Measurements from ENCODE around the gene RAB26.

Gene RAB26

GRCh38 chr16:2149630-2150417, 1.4 kb downstream of the RAB26 start:
- peak overlapping the region; percentile 37 for H3K4me3 ChIP-seq (ENCODE audit: low read depth, low read length)
- in situ Hi-C loops (cut with HindIII; ENCODE audit: low sequenced_read_pairs) = no loop called here
- DNase-seq (ENCODE audit: low read depth) = no peak
- TF ChIP-seq, protein P1, sequence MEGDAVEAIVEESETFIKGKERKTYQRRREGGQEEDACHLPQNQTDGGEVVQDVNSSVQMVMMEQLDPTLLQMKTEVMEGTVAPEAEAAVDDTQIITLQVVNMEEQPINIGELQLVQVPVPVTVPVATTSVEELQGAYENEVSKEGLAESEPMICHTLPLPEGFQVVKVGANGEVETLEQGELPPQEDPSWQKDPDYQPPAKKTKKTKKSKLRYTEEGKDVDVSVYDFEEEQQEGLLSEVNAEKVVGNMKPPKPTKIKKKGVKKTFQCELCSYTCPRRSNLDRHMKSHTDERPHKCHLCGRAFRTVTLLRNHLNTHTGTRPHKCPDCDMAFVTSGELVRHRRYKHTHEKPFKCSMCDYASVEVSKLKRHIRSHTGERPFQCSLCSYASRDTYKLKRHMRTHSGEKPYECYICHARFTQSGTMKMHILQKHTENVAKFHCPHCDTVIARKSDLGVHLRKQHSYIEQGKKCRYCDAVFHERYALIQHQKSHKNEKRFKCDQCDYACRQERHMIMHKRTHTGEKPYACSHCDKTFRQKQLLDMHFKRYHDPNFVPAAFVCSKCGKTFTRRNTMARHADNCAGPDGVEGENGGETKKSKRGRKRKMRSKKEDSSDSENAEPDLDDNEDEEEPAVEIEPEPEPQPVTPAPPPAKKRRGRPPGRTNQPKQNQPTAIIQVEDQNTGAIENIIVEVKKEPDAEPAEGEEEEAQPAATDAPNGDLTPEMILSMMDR (IDR thresholded peaks at IDR 0.05; ENCODE audit: low read depth, low read length, missing control alignments) = no peak

DNA sequence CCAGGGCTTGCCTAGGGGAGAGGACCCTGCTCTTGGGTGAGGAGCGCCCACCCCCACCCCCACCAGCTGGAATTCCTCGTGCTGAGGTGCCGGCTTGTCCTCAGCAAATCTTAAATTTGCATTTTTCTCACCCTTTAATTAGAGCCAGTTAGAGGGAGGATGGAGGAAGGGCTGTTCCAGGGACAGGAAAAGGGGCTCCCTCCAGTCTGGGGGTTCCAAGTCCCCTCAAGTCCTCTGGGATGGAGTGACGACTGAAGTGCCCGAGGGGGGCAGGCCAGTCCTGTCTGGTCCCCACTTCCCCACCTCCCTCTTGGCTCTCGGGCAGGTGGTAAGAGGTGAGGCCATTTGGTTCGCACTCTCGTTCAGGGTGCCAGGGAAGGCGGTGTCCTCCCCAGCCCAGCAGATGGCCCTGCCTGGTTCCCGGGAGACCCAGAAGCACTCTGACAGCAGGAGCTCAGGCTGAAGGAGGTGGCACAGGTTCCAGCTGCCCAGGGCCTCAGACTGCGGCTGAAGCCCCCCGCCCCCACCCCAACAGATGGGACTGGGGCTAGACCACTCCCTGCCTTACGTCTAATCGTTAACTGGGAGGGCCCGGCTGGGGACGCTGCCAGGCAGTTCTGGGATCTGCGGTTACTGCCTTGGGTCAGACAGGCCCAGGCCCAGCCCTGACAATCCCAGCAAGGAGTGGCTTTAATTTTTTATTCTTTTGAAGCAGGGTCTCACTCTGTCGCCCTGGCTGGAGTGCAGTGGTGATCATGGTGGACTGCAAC, 2.2 kb downstream of the RAB26 start:
- TF ChIP-seq, protein P1 (IDR thresholded peaks at IDR 0.05; ENCODE audit: low read depth, low read length, missing control alignments) = no peak
- H3K4me3 ChIP-seq (ENCODE audit: low read depth, low read length) = peak overlapping the region; percentile 7
- no peak for DNase-seq (ENCODE audit: low read depth)
- in situ Hi-C loops (cut with HindIII; ENCODE audit: low sequenced_read_pairs) = no loop called here

- no peak for DNase-seq (ENCODE audit: low read depth)
- TF ChIP-seq, protein P1 (IDR thresholded peaks at IDR 0.05; ENCODE audit: low read depth, low read length, missing control alignments) = no peak
- in situ Hi-C loops (cut with HindIII; ENCODE audit: low sequenced_read_pairs) = no loop called here
- H3K4me3 ChIP-seq (ENCODE audit: low read depth, low read length) = peak overlapping the region; percentile 7
Measured at GRCh38 chr16:2151188-2152091, 3.0 kb downstream of the RAB26 start.

DNA sequence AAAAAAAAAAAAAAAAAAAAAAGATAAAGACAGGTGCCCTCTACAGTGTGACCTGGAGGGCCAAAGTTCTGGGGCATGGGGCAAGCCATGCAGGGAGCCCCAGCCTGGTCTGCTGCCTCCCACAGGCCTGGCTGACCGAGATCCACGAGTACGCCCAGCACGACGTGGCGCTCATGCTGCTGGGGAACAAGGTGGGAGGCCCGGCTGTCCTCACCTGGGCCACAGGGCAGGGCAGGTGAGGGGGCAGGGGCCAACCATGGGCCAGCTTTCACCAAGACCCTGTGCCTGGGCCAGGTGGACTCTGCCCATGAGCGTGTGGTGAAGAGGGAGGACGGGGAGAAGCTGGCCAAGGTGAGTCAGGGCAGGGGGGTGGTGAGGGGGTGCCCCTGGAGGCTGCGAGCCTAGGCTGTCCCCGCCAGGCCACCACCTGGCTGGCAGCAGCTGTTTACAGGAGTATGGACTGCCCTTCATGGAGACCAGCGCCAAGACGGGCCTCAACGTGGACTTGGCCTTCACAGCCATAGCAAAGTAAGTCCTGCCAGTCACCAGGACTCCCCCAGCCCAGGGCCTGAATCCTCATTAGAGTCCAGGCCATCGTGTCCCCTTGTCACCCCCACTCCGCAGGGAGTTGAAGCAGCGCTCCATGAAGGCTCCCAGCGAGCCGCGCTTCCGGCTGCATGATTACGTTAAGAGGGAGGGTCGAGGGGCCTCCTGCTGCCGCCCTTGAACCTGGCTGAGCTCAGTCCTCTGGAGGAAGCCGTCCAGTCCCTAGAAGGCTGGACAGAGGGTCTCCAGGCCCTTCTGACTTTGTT, 4.5 kb downstream of the RAB26 start:
- TF ChIP-seq, protein P1 (IDR thresholded peaks at IDR 0.05; ENCODE audit: low read depth, low read length, missing control alignments) = no peak
- in situ Hi-C loops (cut with HindIII; ENCODE audit: low sequenced_read_pairs) = no loop called here
- peak overlapping the region; percentile 97 for H3K4me3 ChIP-seq (ENCODE audit: low read depth, low read length)
- DNase-seq (ENCODE audit: low read depth) = no peak

- in situ Hi-C loops (cut with HindIII; ENCODE audit: low sequenced_read_pairs) = no loop called here
- TF ChIP-seq, protein P1 (IDR thresholded peaks at IDR 0.05; ENCODE audit: low read depth, low read length, missing control alignments) = no peak
- H3K4me3 ChIP-seq (ENCODE audit: low read depth, low read length) = peak overlapping the region; percentile 97
- DNase-seq (ENCODE audit: low read depth) = no peak
Measured at GRCh38 chr16:2154533-2155090, 6.2 kb downstream of the RAB26 start.
